Left ventricle myocardium inferior (tissue), 1 donor: ENCODE data around the gene CCDC177. TPM values are rescaled to one million over a fixed set of nuclear protein-coding genes. Genes with fewer than 3 reads are reported as not detected.

Source experiments
- DNase-seq: peaks from one replicate; pipeline ENCODE4 v3.0.0-alpha.2; 2020
- H3K27ac ChIP-seq: fragments of 200-600 bp; replicated peaks from 2 replicates; pipeline ENCODE4 v1.8.0; 2021
- H3K27me3 ChIP-seq: fragments of 200-600 bp; 2 replicates; pipeline ENCODE4 v1.8.0; 2021; ENCODE audit warnings: low read depth
- H3K36me3 ChIP-seq: fragments of 200-600 bp; 2 replicates; pipeline ENCODE4 v1.8.0; 2021
- H3K4me1 ChIP-seq: fragments of 200-600 bp; 2 replicates; pipeline ENCODE4 v1.8.0; 2021
- H3K4me3 ChIP-seq: fragments of 200-600 bp; 2 replicates; pipeline ENCODE4 v1.8.0; 2021; ENCODE audit warnings: mild to moderate bottlenecking, moderate library complexity
- H3K9me3 ChIP-seq: fragments of 200-600 bp; replicated peaks from 2 replicates; pipeline ENCODE4 v1.8.0; 2021
- CTCF ChIP-seq: fragments of 200-600 bp; IDR thresholded peaks from 2 replicates; pipeline ENCODE4 v1.8.0; 2021; ENCODE audit warnings: antibody characterized with exemption, mild to moderate bottlenecking, borderline replicate concordance
- intact Hi-C: fragments of 100-400 bp; cut with micrococcal nuclease; formaldehyde crosslinking; loops from one replicate; pipeline ENCODE4 v1.11.0; 2022
- total RNA-seq: library from RNA; stranded (reverse); fragmentation: NEBNext Ultra II Directional; extraction: Animal tissue kit (Norgen Biotek cat#: 25700); gene quantifications from one replicate; pipeline ENCODE4 v1.2.1, GENCODE V29; 2021
- donor health status: DM: no; HTN: yes; CAD: no; lungs with severe emphysema.

CCDC177 gene
- total RNA-seq, 1 donor from 2014 or later: not detected

GRCh38 chr14:69543341-69544115 lies 31.1 kb downstream of the CCDC177 start:
- intact Hi-C loops: no loop called here
- H3K27me3 ChIP-seq: peaks cover 54% of the 10 kb centered on the region
- no peak overlapping the region for H3K27ac ChIP-seq
- TF ChIP-seq CTCF: no peak
- H3K4me1 ChIP-seq: peaks cover 5% of the 10 kb centered on the region
- no peaks in the 10 kb centered on the region for H3K9me3 ChIP-seq
- H3K36me3 ChIP-seq: no peaks in the 10 kb centered on the region
- DNase-seq: no peak
- no peak overlapping the region for H3K4me3 ChIP-seq

- Histone ChIP-seq H3K36me3 (no peaks in the 10 kb centered on the region), H3K9me3 (no peaks in the 10 kb centered on the region), H3K27ac (no peak overlapping the region), H3K4me1 (no peaks in the 10 kb centered on the region), H3K27me3 (peaks cover 49% of the 10 kb centered on the region), H3K4me3 (no peak overlapping the region)
- intact Hi-C loops: no loop called here
- no peak for DNase-seq
- TF ChIP-seq CTCF: no peak
Measured at GRCh38 chr14:69542311-69542710, 32.4 kb downstream of the CCDC177 start.

GRCh38 chr14:69540654-69541335 lies 33.9 kb downstream of the CCDC177 start:
- H3K4me3 ChIP-seq: no peak overlapping the region
- no peak overlapping the region for H3K27ac ChIP-seq
- no peaks in the 10 kb centered on the region for H3K36me3 ChIP-seq
- no peak for DNase-seq
- no peaks in the 10 kb centered on the region for H3K4me1 ChIP-seq
- peaks cover 53% of the 10 kb centered on the region for H3K27me3 ChIP-seq
- H3K9me3 ChIP-seq: no peaks in the 10 kb centered on the region
- intact Hi-C loops: no loop called here
- no peak for TF ChIP-seq CTCF

GRCh38 chr14:69539631-69540410 lies 34.9 kb downstream of the CCDC177 start:
- Histone ChIP-seq H3K9me3 (no peaks in the 10 kb centered on the region), H3K36me3 (no peaks in the 10 kb centered on the region), H3K4me1 (no peaks in the 10 kb centered on the region), H3K27ac (no peak overlapping the region), H3K27me3 (peaks cover 61% of the 10 kb centered on the region), H3K4me3 (no peak overlapping the region)
- DNase-seq: no peak
- intact Hi-C loops: no loop called here
- no peak for TF ChIP-seq CTCF

- Histone ChIP-seq H3K4me1 (no peaks in the 10 kb centered on the region), H3K27ac (no peak overlapping the region), H3K36me3 (no peaks in the 10 kb centered on the region), H3K27me3 (peaks cover 72% of the 10 kb centered on the region), H3K4me3 (no peak overlapping the region), H3K9me3 (no peaks in the 10 kb centered on the region)
- DNase-seq: no peak
- intact Hi-C loops: no loop called here
- no peak for TF ChIP-seq CTCF
Measured at GRCh38 chr14:69538766-69539165, 35.9 kb downstream of the CCDC177 start.
